DND-41 (cell line): ENCODE results near the gene SLC35D1.

Experiments used
- CTCF ChIP-seq: IDR thresholded peaks from 2 replicates; pipeline ENCODE4 v1.5.1; 2012; ENCODE audit warnings: borderline replicate concordance, low read length, moderate library complexity, mild to moderate bottlenecking; ENCODE audit not compliant: poor library complexity, severe bottlenecking; ENCODE audit errors: extremely low read depth
- EZH2 ChIP-seq: IDR thresholded peaks from 3 replicates; pipeline ENCODE4 v1.6.1; 2012; ENCODE audit warnings: borderline replicate concordance, low read depth, mild to moderate bottlenecking, moderate library complexity, low read length, inconsistent platforms; ENCODE audit not compliant: severe bottlenecking

DNA sequence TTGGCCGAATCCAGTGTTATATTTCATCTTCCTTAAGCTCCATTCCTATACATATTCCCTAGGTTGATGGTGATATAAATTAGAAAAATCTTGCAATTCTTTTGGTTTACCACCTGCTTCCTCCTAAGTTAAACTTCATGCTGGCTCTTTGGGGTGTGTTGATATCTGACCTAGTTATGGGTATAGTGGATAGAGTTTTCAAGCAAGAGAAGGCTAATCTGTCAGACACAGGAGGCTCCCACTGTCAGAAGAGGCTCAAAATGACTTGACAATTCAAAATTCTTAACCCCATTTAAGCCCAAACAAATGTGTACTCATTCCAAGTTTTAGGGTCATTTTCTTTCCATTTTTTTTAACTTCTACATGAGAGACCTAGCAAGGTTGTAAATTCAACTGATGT, 8.5 kb upstream of the SLC35D1 start:
- TF ChIP-seq CTCF (no peak), EZH2 (no peak)
